OCI-LY3 (cell line): ENCODE measurements around the gene GTPBP3.

Experiments used
- H2AFZ ChIP-seq: fragments of 200-600, 300-600 bp; shearing (Covaris generic); 2 replicates; pipeline ENCODE4 v1.6.0; 2014; ENCODE audit warnings: antibody characterized with exemption, low read depth, low read length
- H3K27ac ChIP-seq: fragments of 200-600, 300-600 bp; sonication (generic); 2 replicates; pipeline ENCODE4 v1.5.1; 2014; ENCODE audit warnings: mild to moderate bottlenecking, low read length, moderate library complexity, mixed read lengths
- H3K27me3 ChIP-seq: fragments of 200-600, 300-600 bp; sonication (generic); 2 replicates; pipeline ENCODE4 v1.6.1; 2014; ENCODE audit warnings: low read depth, low read length, mixed read lengths
- H3K36me3 ChIP-seq: fragments of 200-600, 300-600 bp; sonication (generic); replicated peaks from 2 replicates; pipeline ENCODE3; 2014; ENCODE audit warnings: low read depth, low read length, mixed read lengths
- H3K4me1 ChIP-seq: fragments of 300-600, 200-600 bp; sonication (generic); 2 replicates; pipeline ENCODE4 v1.6.1; 2014; ENCODE audit warnings: low read length, mixed read lengths
- H3K4me2 ChIP-seq: fragments of 200-600, 300-600 bp; sonication (generic); 2 replicates; pipeline ENCODE4 v1.6.1; 2014; ENCODE audit warnings: low read length, mixed read lengths
- H3K4me3 ChIP-seq: fragments of 300-600, 200-600 bp; sonication (generic); 2 replicates; pipeline ENCODE4 v1.5.1; 2014; ENCODE audit warnings: antibody characterized with exemption, mild to moderate bottlenecking, low read length, moderate library complexity
- H3K79me2 ChIP-seq: fragments of 300-600, 200-600 bp; shearing (Covaris generic); 2 replicates; pipeline ENCODE4 v1.6.1; 2014; ENCODE audit warnings: mild to moderate bottlenecking, low read length, mixed read lengths
- H3K9ac ChIP-seq: fragments of 300-600, 200-600 bp; shearing (Covaris generic); 2 replicates; pipeline ENCODE4 v1.6.0; 2014; ENCODE audit warnings: mild to moderate bottlenecking, low read length, moderate library complexity
- H3K9me3 ChIP-seq: fragments of 200-600, 300-600 bp; shearing (Covaris generic); 2 replicates; pipeline ENCODE4 v1.6.1; 2014; ENCODE audit warnings: low read length, mixed read lengths; ENCODE audit not compliant: insufficient read depth
- H4K20me1 ChIP-seq: fragments of 200-600, 300-600 bp; sonication (generic); 2 replicates; pipeline ENCODE4 v1.6.1; 2016; ENCODE audit warnings: low read length, mixed read lengths; ENCODE audit not compliant: insufficient read depth
- CTCF ChIP-seq: fragments of 200-600, 300-600 bp; sonication (generic); IDR thresholded peaks from 2 replicates; pipeline ENCODE4 v1.5.1; 2014; ENCODE audit warnings: antibody characterized with exemption, low read length, low read depth
- EZH2phosphoT487 ChIP-seq: fragments of 200-600 bp; shearing (Covaris generic); IDR thresholded peaks from 2 replicates; pipeline ENCODE4 v1.6.1; 2018; ENCODE audit warnings: antibody characterized with exemption, mixed run types, low read depth

GTPBP3 gene

GRCh38 chr19:17323300-17323963, 13.9 kb upstream of the GTPBP3 start:
- H3K27ac ChIP-seq: no peak overlapping the region
- no peak overlapping the region for H2AFZ ChIP-seq
- H4K20me1 ChIP-seq: no peaks in the 10 kb centered on the region
- no peak overlapping the region for H3K4me3 ChIP-seq
- H3K36me3 ChIP-seq: peaks cover 11% of the 10 kb centered on the region
- no peak overlapping the region for H3K9ac ChIP-seq
- no peaks in the 10 kb centered on the region for H3K9me3 ChIP-seq
- no peaks in the 10 kb centered on the region for H3K79me2 ChIP-seq
- H3K27me3 ChIP-seq: no peaks in the 10 kb centered on the region
- TF ChIP-seq EZH2phosphoT487 (no peak), CTCF (no peak)
- H3K4me1 ChIP-seq: no peaks in the 10 kb centered on the region
- H3K4me2 ChIP-seq: no peak overlapping the region

DNA sequence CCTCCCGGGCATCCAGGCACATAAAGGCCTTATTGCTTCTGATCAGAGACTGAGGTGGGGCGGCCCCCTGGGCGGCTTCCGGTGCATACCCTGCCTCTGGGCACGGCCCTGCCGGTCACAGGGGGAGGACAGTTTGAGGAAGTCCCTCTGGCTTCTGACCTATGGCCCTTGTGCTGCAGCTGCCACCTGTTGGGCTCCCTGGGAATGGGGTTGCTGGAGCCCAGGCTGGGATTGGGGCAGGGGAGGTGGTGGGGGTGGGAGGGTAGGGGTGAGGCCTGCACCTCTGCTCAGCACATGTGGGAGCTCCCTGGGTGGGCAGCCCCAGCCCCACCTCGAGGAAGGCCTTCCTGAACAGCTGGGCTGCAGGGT, 13.4 kb upstream of the GTPBP3 start:
- no peaks in the 10 kb centered on the region for H3K27me3 ChIP-seq
- no peaks in the 10 kb centered on the region for H3K9me3 ChIP-seq
- H4K20me1 ChIP-seq: no peaks in the 10 kb centered on the region
- no peak overlapping the region for H3K4me2 ChIP-seq
- H3K27ac ChIP-seq: no peak overlapping the region
- H3K4me1 ChIP-seq: no peaks in the 10 kb centered on the region
- H3K4me3 ChIP-seq: no peak overlapping the region
- no peak overlapping the region for H2AFZ ChIP-seq
- H3K79me2 ChIP-seq: no peaks in the 10 kb centered on the region
- TF ChIP-seq CTCF: no peak
- TF ChIP-seq EZH2phosphoT487: no peak
- no peak overlapping the region for H3K9ac ChIP-seq
- H3K36me3 ChIP-seq: peaks cover 11% of the 10 kb centered on the region

DNA sequence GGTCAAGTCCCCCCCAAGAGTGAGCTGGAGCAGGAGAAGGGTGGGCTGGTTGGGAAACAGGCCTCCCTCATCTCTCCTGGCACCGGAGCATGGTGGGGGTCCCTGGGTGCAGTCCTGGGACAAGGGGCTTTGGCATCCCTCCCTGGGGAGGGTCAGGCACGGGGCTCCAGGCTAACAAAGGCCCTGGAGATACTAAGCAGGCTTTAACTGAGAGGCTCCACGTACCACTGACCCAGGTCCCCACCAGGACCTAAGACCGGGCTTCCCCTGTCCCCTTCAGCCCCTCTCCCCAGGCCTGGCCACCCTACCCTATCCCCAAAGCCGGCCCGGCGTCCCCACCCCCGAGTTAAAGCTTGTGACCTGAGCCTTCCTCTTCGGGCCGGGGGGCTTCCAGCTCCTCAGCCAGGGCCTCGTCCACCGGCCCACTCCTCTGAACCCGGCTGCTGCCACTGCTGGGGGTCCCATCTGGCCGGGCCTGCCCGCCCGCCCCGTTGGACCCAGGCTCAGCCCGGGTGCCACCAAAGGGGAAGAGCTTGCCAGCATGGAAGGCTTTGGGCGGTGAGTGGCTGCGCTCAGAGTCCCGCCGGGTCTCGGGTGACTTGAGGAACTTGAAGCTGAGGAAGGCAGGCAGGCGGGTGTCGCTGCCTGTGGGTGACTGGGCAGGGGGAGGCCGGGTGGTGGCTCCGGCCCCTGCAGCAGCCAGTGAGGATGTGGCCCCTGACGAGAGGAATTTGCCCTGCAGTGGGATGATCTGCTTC, 12.8 kb upstream of the GTPBP3 start:
- no peak overlapping the region for H3K9ac ChIP-seq
- H3K79me2 ChIP-seq: no peaks in the 10 kb centered on the region
- no peaks in the 10 kb centered on the region for H3K9me3 ChIP-seq
- H3K27ac ChIP-seq: no peak overlapping the region
- H3K36me3 ChIP-seq: peaks cover 11% of the 10 kb centered on the region
- no peak overlapping the region for H2AFZ ChIP-seq
- H3K4me1 ChIP-seq: no peaks in the 10 kb centered on the region
- H4K20me1 ChIP-seq: no peaks in the 10 kb centered on the region
- no peak overlapping the region for H3K4me3 ChIP-seq
- no peaks in the 10 kb centered on the region for H3K27me3 ChIP-seq
- TF ChIP-seq CTCF: no peak
- TF ChIP-seq EZH2phosphoT487: no peak
- H3K4me2 ChIP-seq: no peak overlapping the region

- H3K4me1 ChIP-seq: no peaks in the 10 kb centered on the region
- H4K20me1 ChIP-seq: no peaks in the 10 kb centered on the region
Observed at GRCh38 chr19:17325133-17325532, 12.2 kb upstream of the GTPBP3 start.

More at GRCh38 chr19:17325133-17325532, 12.2 kb upstream of the GTPBP3 start:
- TF ChIP-seq EZH2phosphoT487 (no peak), CTCF (no peak)
- no peak overlapping the region for H2AFZ ChIP-seq
- H3K27ac ChIP-seq: no peak overlapping the region
- H3K4me3 ChIP-seq: no peak overlapping the region
- no peak overlapping the region for H3K9ac ChIP-seq
- peaks cover 11% of the 10 kb centered on the region for H3K36me3 ChIP-seq
- H3K9me3 ChIP-seq: no peaks in the 10 kb centered on the region
- no peaks in the 10 kb centered on the region for H3K27me3 ChIP-seq
- H3K4me2 ChIP-seq: no peak overlapping the region
- H3K79me2 ChIP-seq: no peaks in the 10 kb centered on the region
